Keratinocyte (primary cell): ENCODE data around the gene SPRY2. TPM values are rescaled to one million over a fixed set of nuclear protein-coding genes. Genes with fewer than 3 reads are reported as not detected.

Experiments used
- DNase-seq: peaks from one replicate; pipeline ENCODE4 v3.0.0-alpha.2; 2011; ENCODE audit warnings: low read depth, missing footprints, low spot score
- FAIRE-seq: peaks from 2 replicates; lab custom pipeline; 2011; peaks lifted over from hg19 to GRCh38; lab: Jason Lieb, UNC
- H2AFZ ChIP-seq: 2 replicates; pipeline ENCODE4 v1.6.0; 2012; ENCODE audit warnings: low read length, control low read depth, inconsistent platforms; ENCODE audit not compliant: control insufficient read depth
- H3K27ac ChIP-seq: 2 replicates; pipeline ENCODE4 v1.5.1; 2011; ENCODE audit warnings: low read length; ENCODE audit not compliant: control insufficient read depth, insufficient read depth
- H3K27me3 ChIP-seq: 3 replicates; pipeline ENCODE4 v1.6.0; 2011; ENCODE audit warnings: low read length; ENCODE audit not compliant: control insufficient read depth, insufficient read depth; ENCODE audit errors: extremely low read depth
- H3K36me3 ChIP-seq, 2 experiments: 2 replicates in 1 of 2; 3 replicates in 1 of 2; pipeline ENCODE4 v1.5.1; 2011; ENCODE audit warnings: low read length in 2 of 2, mild to moderate bottlenecking in 1 of 2; ENCODE audit not compliant: control insufficient read depth in 2 of 2, insufficient read depth in 2 of 2; ENCODE audit errors: extremely low read depth in 1 of 2
- H3K4me1 ChIP-seq: 3 replicates; pipeline ENCODE4 v1.5.1; 2011; ENCODE audit warnings: low read length; ENCODE audit not compliant: control insufficient read depth, insufficient read depth; ENCODE audit errors: extremely low read depth
- H3K4me2 ChIP-seq: 3 replicates; pipeline ENCODE4 v1.6.0; 2011; ENCODE audit warnings: low read depth, low read length; ENCODE audit not compliant: control insufficient read depth, insufficient read depth; ENCODE audit errors: extremely low read depth
- H3K4me3 ChIP-seq, 3 experiments: fragments of 200-600 bp in 1 of 3; sonication (generic) in 1 of 3; 2 replicates in 2 of 3; 3 replicates in 1 of 3; pipeline ENCODE4 v1.5.1; 2011 to 2016; ENCODE audit warnings: low read length in 3 of 3, mild to moderate bottlenecking in 3 of 3, control low read depth in 2 of 3, inconsistent platforms in 1 of 3, low read depth in 1 of 3, mixed read lengths in 1 of 3, mixed run types in 1 of 3, moderate library complexity in 1 of 3; ENCODE audit not compliant: control insufficient read depth in 2 of 3, insufficient read depth in 2 of 3; ENCODE audit errors: extremely low read depth in 1 of 3
- H3K79me2 ChIP-seq: 2 replicates; pipeline ENCODE4 v1.6.0; 2012; ENCODE audit warnings: low read length; ENCODE audit not compliant: control insufficient read depth, insufficient read depth
- H3K9ac ChIP-seq: 3 replicates; pipeline ENCODE4 v1.6.0; 2011; ENCODE audit warnings: low read length; ENCODE audit not compliant: control insufficient read depth, insufficient read depth; ENCODE audit errors: extremely low read depth
- H3K9me1 ChIP-seq: 3 replicates; pipeline ENCODE4 v1.6.0; 2011; ENCODE audit warnings: low read length; ENCODE audit not compliant: control insufficient read depth, insufficient read depth; ENCODE audit errors: extremely low read depth
- H3K9me3 ChIP-seq: 2 replicates; pipeline ENCODE4 v1.5.1; 2012; ENCODE audit warnings: low read depth, low read length; ENCODE audit not compliant: control insufficient read depth
- H4K20me1 ChIP-seq: 3 replicates; pipeline ENCODE4 v1.6.0; 2011; ENCODE audit warnings: low read length; ENCODE audit not compliant: control insufficient read depth, insufficient read depth; ENCODE audit errors: extremely low read depth
- EZH2 ChIP-seq: IDR thresholded peaks from one replicate; pipeline ENCODE4 v1.6.1; 2012; ENCODE audit warnings: inconsistent platforms, mild to moderate bottlenecking, low read length, moderate library complexity
- dilution Hi-C: fragments of 300-500 bp; cut with MboI; formaldehyde crosslinking; loops from one replicate; pipeline ENCODE4 v1.7.0; 2020; ENCODE audit warnings: low sequenced_read_pairs; ENCODE audit not compliant: extremely low pct_ligation_motif_present
- polyA plus RNA-seq, 5 experiments: library from polyadenylated mRNA; depleted of rRNA in 3 of 5; stranded (reverse) in 3 of 5; stranded (forward) in 1 of 5; unstranded in 1 of 5; fragments of >200 nt; gene quantifications; 1 replicate in 1 of 5; 2 replicates in 3 of 5; 3 replicates in 1 of 5; pipeline versions ENCODE4 v1.2.1 to v1.2.3, GENCODE V29; 2011 to 2012; ENCODE audit warnings: missing spikeins in 2 of 5, low read depth in 1 of 5, low replicate concordance in 1 of 5
- TF ChIP-seq, protein P1 (sequence below), 3 experiments: IDR thresholded peaks in 1 of 3; conservative IDR thresholded peaks in 1 of 3; optimal IDR thresholded peaks in 1 of 3; 2 replicates in 2 of 3; 3 replicates in 1 of 3; pipeline versions ENCODE3 to v1.5.1; 2011; ENCODE audit warnings: low read length in 3 of 3, mild to moderate bottlenecking in 3 of 3, moderate library complexity in 2 of 3, control low read depth in 1 of 3, inconsistent platforms in 1 of 3; ENCODE audit not compliant: insufficient read depth in 2 of 3; ENCODE audit errors: extremely low read depth in 1 of 3

Gene SPRY2
- polyA plus RNA-seq, 1 donor (not counting 4 experiments of a cell fraction or from before 2014, with no cell fraction given), result 28.4 TPM

DNA sequence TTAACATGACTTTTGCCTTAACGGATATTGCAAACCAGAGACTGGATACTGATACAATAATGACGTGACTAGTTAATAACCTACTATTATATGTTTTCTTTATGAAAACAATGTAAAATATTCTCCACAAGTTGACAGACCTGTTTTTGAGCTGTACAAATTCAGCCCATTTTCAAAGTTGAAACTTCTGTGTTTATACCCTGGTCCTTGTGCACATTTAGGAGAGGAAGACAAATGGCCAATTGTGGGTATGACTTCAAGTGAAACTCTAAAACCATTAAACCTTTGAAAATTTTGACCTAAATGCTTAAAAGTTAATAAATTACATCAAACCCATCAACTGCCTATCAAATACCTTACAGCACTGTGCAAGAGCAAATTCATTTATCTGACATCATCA lies 8.9 kb downstream of the SPRY2 start:
- no peak for DNase-seq
- TF ChIP-seq, protein P1, sequence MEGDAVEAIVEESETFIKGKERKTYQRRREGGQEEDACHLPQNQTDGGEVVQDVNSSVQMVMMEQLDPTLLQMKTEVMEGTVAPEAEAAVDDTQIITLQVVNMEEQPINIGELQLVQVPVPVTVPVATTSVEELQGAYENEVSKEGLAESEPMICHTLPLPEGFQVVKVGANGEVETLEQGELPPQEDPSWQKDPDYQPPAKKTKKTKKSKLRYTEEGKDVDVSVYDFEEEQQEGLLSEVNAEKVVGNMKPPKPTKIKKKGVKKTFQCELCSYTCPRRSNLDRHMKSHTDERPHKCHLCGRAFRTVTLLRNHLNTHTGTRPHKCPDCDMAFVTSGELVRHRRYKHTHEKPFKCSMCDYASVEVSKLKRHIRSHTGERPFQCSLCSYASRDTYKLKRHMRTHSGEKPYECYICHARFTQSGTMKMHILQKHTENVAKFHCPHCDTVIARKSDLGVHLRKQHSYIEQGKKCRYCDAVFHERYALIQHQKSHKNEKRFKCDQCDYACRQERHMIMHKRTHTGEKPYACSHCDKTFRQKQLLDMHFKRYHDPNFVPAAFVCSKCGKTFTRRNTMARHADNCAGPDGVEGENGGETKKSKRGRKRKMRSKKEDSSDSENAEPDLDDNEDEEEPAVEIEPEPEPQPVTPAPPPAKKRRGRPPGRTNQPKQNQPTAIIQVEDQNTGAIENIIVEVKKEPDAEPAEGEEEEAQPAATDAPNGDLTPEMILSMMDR (optimal IDR thresholded peaks at IDR 0.05 in 1 of 3, IDR thresholded peaks at IDR 0.05 in 1 of 3, conservative IDR thresholded peaks at IDR 0.05 in 1 of 3; ENCODE audit: extremely low read depth in 1 of 3, insufficient read depth in 2 of 3, low read length in 3 of 3), result no peak
- no peak for TF ChIP-seq EZH2
- Histone ChIP-seq H3K9me3 (no peaks in the 10 kb centered on the region), H3K4me2 (no peak overlapping the region), H3K27me3 (no peaks in the 10 kb centered on the region), H3K9ac (no peak overlapping the region), H3K4me1 (peaks cover 15% of the 10 kb centered on the region), H3K79me2 (peaks cover 29% of the 10 kb centered on the region), H4K20me1 (peaks cover 5% of the 10 kb centered on the region), H3K36me3 (peaks cover 4 to 9% of the 10 kb centered on the region in 2 experiments), H2AFZ (no peak overlapping the region), H3K9me1 (no peaks in the 10 kb centered on the region), H3K4me3 (no peak overlapping the region), H3K27ac (no peak overlapping the region)
- dilution Hi-C loops, result no loop called here
- no peak for FAIRE-seq

DNA sequence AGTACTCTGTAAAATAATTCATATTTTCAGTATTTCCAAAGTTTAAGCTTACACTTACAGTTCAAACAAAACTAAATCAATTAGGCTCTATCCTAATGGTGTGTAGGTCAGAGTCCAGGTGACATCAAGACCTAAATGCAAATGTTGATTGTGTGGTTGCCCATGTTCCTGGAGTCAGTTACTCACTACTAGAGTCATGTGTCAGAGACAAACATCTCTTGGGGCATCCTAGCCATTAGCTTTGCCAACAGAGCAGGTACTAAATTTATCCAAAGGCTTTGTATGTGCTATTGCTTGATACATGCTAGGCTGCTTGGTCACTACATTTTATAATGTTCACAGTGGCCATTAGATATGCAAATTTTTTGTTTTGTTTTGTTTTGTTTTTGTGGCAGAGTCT lies 11.7 kb downstream of the SPRY2 start:
- DNase-seq, result no peak
- Histone ChIP-seq H2AFZ (no peak overlapping the region), H3K9me1 (no peaks in the 10 kb centered on the region), H3K9me3 (no peaks in the 10 kb centered on the region), H3K9ac (no peak overlapping the region), H3K27ac (no peak overlapping the region), H3K27me3 (no peaks in the 10 kb centered on the region), H3K79me2 (peaks cover 2% of the 10 kb centered on the region), H3K36me3 (peaks cover under 1% of the 10 kb centered on the region in 2 experiments), H4K20me1 (peaks cover 1% of the 10 kb centered on the region), H3K4me1 (no peaks in the 10 kb centered on the region), H3K4me2 (no peak overlapping the region), H3K4me3 (no peak overlapping the region)
- dilution Hi-C loops, result no loop called here
- TF ChIP-seq, protein P1 (optimal IDR thresholded peaks at IDR 0.05 in 1 of 3, IDR thresholded peaks at IDR 0.05 in 1 of 3, conservative IDR thresholded peaks at IDR 0.05 in 1 of 3; ENCODE audit: extremely low read depth in 1 of 3, insufficient read depth in 2 of 3, low read length in 3 of 3), result no peak
- no peak for TF ChIP-seq EZH2
- FAIRE-seq, result no peak
